ENCODE results near the gene PRR16. TPM values are rescaled to one million over a fixed set of nuclear protein-coding genes. Genes with fewer than 3 reads are reported as not detected.

The PRR16 gene
- total RNA-seq, 4 donors from 2014 or later: 2.9 to 9.1 (median 4.2) TPM

- intact Hi-C loops (cut with DNase I): no loop called here
- no peaks in the 10 kb centered on the region for H3K9me3 ChIP-seq
- no peak overlapping the region for H3K27ac ChIP-seq (replicated peaks in 1 of 4)
- H3K36me3 ChIP-seq: no peaks in the 10 kb centered on the region
- DNase-seq (ENCODE audit: extremely low spot score): no peak
- no peak overlapping the region for H3K4me3 ChIP-seq
- H3K4me1 ChIP-seq: no peaks in the 10 kb centered on the region
- H3K27me3 ChIP-seq: no peaks in the 10 kb centered on the region
- TF ChIP-seq EP300 (IDR thresholded peaks at IDR 0.05) (no peak), POLR2A (IDR thresholded peaks at IDR 0.05; ENCODE audit: low read depth) (no peak), CTCF (IDR thresholded peaks at IDR 0.05) (no peak), POLR2AphosphoS5 (IDR thresholded peaks at IDR 0.05) (no peak)
- WGBS: 87% methylated on average over 2 of the region's 2 CpGs
Observed at GRCh38 chr5:120735076-120735475, 271.0 kb downstream of the PRR16 start.

Small RNA genes lying within 50 kb of the gene (small RNA-seq; reads per million reads assigned to genes)
- gene PRELID3BP8 (0 reads per million in 3 donors), gene RNU4-69P (0 reads per million in 3 donors)

All from esophagus muscularis mucosa (tissue), 4 donors.